Activated T-helper 9 cell treated with anti-CD3 and anti-CD28 coated beads, Interleukin-2, amount 50 U/mL, for 16 hours (primary cell): ENCODE measurements around the gene C12orf75.
"Not testable (repeated sequence)": the region's sequence is repeated elsewhere in the genome, so short reads cannot be mapped to it uniquely, and the experiment has no call there.

Source experiments
- DNase-seq: peaks from one replicate; pipeline ENCODE4 v3.0.0-alpha.2; 2020; ENCODE audit warnings: low read depth

Gene C12orf75

DNA sequence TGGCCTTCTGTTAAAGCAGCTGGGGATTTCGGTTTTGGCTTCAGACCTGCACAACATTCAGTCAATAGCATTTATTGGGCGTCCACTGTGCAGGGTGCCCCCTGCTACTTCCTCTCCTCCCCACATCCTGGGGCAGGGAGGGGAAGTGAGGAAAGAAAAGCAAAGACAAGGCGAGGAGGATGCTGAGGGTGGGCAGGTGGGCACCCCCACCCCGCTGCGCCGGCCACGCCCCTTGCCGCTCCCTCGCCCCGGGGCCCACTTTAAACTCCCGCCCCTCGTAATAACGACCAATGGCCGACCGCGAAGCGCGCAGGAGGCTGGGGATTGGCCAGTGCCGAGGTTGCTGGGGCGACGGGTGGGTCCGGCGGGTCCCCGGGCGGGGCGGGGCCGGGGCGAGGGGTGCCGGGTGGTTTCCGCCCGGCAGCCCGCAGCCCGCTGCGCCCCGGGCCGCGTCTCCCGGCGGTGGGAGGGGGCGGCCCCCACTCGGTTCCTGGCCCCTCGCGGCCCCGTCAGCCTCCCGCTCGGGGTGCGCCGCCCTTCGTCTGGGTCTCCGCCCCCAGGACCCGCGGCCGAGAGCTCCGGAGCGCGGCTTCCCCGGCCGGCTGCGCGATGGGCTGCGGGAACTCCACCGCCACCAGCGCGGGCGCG is at the start of gene C12orf75:
Gene C12orf75 (plus strand): TSS at position 409 of the 648 bp plus-strand sequence. CDS start 201 bp downstream, at position 610.
- DNase-seq: peak; percentile 79

DNA sequence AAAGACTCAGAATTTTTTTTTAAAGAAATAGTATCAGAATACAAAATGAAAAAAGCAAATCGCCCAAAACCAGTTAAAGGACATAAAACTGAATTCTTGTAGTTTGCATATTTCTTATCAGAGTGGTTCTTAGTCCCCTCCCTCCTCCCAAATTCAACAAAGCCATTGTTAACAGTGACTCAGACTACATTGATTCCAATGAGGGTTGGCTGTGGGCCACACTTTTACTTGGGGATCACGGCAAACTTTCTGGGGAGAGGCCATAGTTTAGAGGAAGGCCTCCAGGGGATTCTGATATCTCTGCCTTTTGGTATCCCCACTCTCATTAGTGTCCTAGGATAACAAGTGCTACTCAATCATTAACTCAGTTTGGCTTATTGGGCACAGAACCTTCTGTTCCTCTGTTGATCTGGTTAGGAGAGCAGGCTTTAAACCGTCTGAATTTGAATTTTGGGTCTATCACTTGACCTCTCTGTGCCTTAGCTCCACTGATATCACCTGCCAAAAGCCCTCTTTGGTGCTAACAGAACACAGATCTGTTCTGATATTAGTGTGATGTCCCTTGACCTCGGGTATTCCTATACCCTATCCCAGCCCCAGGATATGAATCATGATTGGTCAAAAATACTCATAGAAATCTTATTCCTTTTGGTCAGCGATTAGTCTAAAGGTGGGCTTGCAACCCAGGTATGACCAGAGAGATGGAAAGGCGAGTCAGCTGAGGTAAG is 49.4 kb upstream of the C12orf75 start:
- DNase-seq: no peak

DNA sequence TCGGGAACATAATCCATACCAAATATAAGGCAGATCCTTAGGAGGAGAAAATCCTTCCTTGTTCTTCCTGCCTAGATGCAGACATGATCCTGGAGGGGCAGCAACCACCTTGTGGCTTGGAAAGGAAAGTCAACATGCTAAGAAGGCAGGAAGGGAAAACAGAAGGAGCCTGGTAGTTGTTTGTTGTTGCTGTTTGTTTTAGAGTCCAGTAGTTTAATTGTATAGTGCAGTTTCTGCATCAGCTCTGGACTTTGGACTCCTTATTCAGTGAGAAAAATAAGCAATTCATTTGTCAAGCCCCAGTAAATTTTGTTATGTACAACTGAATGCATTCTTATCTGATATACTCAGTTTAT is 48.8 kb upstream of the C12orf75 start:
- DNase-seq: no peak

DNA sequence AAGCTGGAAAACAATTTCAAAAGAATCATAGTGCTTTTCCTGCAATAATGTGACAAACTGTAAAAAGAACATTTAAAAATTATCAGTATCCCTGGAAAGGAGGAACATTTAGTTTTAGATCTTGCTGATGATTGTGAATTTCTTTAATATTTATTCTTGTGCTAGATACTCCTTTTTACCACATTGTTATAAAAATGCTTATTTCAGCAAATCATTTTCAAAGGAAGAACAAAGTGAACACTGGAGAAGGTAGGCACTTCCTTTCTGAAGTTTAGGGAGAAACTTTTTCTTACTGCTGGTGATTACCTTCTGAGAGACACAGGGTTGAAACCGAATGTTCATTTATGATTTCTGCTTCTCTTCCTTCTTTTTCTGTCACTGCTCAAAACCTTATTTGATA is 45.1 kb upstream of the C12orf75 start:
- DNase-seq: no peak

DNA sequence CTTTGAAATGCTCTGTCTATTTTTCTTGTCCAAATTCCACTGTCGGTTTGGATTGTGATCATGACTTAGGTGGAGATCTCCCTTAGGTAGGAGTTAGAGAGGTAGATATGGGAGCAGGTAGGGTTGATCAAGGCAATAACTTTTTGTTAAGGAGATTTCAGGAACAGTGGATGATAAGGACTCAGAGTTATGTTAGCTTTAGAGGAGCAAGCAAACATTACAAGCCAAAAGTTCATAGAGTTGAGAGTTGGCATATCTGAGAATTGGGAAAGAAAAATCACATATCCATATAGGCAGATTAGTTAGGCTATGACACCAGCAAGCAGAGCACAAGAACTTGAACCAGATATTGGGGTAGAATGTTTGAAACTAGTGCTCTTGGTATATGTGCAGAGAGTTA is 43.1 kb upstream of the C12orf75 start:
- DNase-seq: no peak

DNA sequence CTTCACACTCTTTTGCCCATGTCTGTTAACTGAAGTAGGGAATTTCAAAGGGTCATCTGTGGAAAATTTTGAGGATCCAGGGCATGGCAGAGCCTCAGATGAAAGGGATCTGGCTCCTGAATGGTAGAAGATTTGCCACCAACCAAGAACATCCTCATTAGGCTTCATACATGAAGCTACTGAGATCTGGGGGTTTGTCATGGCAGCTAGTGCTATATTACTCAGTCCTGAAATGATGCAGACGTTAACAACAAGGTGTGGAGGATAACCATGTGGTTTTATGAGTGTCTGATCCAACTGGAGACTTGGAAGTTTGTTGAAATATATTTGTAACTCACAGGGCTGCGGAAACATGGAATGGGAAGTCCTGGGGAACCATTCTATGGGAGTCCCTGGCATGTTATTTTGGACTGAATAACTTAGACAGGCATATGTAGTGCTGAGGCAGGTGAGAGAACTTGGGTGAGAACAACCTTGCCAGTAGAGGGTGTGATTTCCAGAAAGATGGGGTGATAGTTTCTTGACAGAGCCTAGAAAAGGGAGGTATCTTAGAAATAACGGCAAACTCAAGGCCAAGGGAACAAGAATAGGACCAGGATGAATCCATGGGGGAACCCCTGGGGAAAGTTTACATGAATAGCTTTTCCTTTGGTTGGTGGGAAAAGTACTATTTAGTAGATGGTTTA is 42.0 kb upstream of the C12orf75 start:
- no peak for DNase-seq

DNA sequence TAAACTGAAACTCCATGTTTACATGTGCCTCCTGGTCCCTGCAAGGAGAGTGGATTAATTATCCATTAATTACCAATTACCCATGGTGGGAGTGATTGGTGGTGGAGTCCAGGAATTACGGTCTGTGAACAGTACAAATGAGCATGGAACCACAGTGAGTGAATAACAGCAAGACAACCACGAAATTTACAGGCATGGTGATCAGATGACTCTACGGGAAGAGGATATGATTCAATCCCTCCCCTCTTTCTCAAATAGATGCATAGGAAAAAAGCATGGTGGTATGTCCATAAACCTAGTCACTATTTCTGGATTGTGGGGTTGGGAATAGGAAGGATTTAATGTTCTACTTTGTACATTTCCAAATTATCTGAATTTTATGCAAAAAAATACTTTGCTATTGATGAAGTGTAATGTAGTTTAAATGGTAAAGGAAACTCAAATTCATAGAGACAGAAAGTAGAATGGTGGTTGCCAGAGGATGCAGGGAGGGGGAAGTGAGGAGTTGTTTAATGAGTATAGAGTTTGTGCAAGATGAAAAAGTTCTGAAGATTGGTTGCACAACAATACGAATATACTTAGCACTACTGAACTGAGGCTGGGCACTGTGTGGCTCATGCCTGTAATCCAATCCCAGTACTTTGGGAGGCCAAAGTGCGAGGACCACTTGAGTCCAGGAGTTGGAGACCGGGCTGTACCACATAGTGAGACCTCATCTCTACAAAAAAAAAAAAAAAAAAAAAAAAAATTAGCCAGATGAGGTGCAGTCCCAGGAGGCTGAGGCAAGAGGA is 41.2 kb upstream of the C12orf75 start:
- DNase-seq: no peak

DNA sequence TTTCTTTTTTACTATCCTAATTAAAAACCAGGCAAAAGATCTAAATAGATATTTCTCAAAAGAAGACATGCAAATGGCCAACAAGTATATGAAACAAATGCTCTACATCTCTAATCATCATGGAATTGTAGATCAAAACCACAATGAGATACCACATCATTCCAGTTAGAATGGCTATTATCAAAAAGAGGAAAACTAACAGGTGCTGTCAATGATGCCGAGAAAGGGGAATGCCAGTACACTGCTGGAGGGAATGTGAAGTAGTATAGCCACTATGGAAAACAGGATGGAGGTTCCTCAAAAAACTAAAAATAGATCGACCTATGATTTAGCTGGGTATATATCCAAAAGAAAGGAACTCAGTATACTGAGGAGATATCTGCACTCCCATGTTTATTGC is 39.0 kb upstream of the C12orf75 start:
- DNase-seq: no peak

DNA sequence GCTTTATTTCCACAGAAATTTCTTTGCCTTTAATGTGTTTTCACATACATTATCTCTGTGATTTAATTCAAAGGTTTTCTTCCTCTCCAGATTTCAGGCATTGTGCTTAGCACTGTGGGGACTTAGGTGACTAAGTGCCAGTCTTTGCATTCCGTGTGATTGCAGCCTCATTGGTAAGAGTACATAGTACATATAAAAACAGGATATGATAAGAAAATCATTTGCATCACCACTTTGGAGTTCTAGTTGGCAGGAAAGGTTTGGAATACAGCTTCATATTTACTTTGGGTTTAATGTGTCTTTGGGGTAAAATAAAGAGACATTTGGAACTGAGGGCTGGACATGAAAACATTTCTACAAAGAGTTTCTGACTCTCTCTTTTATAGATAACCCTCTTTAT is 37.8 kb upstream of the C12orf75 start:
- no peak for DNase-seq

DNA sequence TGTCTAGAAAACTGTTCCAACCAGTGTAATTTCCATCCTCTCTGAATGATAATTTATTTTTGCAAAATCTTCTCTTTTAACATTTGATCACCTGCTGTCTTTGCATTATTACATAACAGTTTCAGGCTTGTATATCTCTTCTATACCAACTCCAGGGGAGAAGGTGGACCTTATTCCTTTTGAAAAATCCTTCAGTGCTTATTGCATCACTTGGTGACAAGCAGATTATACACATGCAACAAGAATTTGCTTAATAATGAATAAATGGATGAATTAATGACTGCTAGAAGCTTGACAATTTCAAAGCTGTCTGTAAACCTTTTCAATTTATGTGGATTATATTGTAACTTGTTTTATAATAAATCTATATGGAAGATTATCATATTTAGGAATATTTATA is 37.3 kb upstream of the C12orf75 start:
- DNase-seq: no peak

DNA sequence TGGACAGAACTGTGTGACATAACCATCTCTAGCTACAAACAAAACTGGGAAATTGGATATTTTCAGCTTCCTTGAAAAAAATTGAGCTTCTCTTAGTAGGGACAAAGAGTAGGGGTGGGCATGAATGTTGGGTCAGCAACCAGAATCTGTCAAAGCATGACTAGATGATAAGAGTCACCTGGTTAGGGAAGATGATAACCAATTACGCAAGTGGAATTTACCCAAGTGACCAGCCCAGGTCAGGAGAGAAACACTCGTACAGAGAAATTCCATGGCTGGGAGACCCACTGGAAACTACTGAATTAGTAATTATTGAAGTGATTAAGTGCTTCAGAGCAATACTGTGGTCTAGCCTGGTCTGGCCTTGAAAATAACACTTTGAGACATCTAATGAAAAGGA is 36.3 kb upstream of the C12orf75 start:
- no peak for DNase-seq

DNA sequence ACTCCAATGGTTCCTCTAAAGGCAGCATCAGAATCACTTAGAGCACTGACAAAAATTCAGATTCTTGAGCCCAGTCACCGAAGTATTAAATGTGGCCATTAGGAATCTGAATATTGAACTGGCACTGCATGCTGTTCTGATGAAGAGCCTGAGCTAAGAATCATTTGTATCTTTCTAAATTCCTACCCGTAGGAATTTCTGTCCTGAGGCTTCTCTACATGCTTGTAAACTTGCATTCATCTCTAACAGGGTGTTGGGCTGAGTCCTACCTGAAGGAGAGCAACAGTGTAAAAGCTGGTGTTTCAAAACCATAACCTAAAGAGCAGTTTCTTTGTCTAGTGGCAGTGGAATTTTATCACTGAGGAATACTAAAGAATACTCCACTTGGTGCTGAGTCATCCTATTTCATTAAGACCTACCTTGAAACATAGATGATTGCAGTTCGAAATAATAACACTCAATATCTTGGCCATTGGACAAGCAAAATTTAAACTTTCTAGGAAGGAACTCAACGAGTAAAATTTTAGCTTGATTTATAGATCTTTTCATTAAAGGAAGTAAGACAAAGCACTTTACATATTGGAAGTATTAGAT is 35.5 kb upstream of the C12orf75 start:
- no peak for DNase-seq

DNA sequence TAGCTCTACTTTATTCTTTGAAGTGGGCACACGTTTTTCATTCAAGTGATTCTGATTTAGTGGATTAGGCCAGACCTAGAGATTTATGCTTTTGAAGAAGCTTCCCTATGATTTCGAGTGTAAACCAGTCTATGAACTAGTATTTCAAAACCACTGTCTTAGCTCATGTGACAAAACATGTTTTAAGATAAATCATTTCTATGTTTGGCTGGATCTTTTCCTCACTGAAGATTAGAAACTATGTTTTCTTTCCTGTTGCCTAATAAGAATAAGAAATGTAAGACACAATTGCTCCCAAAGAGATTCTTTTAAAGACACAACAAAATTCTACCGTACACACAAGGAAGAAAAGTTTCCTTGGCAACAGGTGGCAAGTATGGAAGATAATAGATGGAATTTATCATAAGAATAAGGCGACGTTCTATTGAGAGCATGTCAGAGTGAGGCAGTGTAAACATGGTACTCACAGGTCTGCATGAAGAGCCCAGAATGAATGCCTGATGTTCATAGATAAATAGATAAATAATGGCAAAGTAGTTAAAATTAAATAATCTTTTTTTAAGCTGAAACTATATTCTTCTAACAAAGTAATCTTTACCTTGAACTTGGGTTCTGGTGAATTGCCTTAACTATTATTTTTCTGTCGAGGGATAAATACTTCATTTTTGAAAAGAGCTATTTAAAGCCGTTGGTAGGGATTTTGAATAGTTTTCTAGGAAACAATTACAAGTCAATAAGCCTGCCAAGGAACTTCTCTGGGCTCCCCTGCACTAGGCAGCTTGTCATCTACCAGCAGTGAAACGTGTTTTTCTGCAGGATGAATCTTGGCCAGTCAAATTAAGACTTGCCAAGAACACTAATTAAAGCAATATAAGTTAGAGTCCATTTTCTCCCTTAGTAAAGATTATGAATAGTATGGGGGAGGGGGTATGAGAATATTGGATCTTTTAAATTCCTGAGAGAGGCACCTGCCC is 34.1 kb upstream of the C12orf75 start:
- no peak for DNase-seq

DNA sequence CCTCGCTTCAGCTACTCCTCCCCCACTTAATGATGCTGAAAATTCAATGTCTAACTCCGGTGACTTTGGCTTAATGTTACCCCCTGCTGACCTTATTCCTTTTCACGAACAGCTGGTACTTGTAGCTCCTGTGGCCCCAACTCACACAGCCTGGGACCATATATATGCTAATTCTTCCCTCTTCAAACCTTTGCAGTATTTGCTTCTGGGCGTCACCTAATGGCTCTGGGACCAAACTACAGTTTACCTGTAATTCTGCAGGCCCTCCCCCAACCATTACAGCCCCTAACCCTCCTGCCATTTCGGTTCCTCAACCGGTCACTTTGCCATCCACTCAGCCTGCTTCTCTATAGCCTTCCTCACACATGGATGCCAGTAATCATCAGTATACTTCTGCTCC is 29.6 kb upstream of the C12orf75 start:
- no peak for DNase-seq

DNA sequence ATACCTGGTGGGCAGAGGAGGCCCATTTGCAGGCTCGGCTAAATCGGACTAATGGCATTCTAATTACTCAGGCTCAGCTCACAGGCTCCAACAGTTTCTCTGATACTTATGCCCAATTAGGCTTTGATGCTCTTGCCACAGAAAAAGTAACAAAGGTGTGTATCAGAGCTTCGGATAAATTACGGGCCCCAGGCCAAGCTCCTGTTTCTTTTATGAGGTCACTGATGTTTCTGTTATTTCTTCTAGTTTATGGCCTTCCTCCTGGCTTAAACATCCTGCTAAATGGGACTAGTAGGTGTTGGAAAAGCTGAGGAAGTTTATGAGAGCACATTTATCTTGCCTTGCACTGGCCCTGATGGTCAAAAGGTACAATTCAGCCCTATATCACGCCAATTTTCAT is 28.8 kb upstream of the C12orf75 start:
- DNase-seq: no peak

DNA sequence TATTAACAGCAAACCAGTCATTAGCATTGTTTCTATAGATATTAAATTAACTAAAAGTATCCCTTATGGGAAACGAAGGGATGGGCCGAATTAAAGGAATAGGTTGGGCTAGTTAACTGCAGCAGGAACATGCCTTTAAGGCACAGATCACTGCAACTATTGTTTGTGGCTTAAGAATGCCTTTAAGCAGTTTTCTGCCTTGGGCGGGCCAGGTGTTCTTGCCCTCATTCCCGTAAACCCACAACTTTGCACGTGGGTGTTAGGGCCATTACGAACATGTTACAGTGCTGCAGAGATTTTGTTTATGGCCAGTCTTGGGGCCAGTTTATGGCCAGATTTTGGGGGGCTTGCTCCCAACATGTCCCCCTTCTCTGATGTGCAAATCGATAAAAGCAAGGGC is 27.5 kb upstream of the C12orf75 start:
- not testable (repeated sequence) for DNase-seq

DNA sequence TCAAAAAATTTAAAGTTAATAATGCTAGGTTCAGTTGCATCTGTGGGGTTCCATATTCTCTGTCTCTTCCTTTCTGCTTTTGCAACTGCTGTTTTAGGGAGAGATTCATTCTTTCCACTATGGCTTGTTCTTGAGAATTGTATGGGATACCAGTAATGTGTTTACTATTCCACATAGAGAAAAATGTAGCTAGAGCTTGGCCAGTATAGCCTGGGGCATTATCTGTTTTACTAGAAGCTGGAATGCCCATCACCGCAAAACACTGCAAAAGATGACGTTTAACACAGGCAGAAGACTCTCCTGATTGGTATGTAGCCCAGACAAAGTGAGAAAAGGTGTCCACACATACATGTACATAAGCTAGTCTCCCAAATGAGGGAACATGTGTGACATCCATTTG is 25.9 kb upstream of the C12orf75 start:
- DNase-seq: not testable (repeated sequence)

DNA sequence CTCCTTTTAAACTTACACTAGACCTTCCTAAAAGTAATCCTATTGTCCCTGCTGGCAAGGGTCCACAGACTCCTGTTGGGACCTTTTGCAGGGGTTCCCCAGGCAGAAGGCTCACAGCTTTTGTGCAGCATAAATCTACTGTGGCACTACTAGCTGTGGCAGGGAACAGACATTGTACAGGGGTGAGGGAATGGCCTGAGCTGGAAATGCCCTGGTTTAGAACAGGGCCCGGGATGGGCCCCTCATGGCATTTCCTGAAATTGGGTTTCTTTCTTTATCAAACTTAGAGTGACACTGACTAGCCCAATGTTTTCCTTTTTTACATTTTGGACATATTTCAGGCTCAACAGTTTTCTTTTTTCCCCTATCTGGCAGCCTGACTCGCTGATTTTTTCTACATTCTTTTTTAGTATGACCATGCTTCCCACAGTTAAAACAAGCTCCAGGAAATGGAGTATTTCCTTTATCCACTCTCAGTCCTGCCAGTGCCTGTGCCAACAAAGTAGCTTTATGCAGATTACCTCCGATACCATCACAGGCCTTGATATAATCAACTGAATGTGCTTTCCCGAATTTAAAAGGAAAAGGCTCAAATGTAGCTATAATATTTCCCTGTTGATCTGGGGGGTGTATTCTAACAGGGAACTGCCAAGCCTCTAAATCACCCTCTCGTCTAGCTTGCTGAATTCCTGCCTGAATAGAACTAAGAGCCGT is 22.7 kb upstream of the C12orf75 start:
- not testable (repeated sequence) for DNase-seq

DNA sequence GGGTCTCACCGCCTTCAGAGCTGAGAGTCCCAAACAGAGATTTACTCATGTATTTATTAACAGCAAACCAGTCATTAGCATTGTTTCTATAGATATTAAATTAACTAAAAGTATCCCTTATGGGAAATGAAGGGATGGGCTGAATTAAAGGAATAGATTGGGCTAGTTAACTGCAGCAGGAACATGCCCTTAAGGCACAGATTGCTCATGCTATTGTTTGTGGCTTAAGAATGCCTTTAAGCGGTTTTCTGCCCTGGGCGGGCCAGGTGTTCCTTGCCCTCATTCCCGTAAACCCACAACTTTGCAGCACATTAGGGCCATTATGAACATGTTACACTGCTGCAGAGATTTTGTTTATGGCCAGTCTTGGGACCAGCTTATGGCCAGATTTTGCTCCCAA is 21.7 kb upstream of the C12orf75 start:
- DNase-seq: not testable (repeated sequence)

DNA sequence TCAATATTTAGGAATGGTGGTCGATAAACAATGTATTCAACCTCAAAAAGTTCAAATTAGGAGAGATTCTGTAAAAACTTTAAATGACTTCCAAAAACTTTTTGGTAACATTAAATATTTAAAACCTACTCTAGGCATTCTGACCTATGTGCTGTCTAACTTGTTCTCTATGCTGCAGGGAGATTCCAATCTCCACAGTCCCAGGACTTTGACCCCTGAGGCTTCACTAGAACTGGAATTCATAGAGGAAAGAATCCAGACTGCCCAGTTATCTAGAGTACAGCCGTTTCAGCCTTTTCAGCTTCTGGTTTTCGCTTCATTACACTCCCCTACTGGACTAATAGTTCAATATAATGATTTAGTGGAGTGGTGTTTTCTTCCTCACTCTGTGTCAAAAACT is 21.1 kb upstream of the C12orf75 start:
- not testable (repeated sequence) for DNase-seq
